Cardiac muscle cell (in vitro differentiated cells and primary cell): ENCODE measurements around the gene SNTA1. TPM values are rescaled to one million over a fixed set of nuclear protein-coding genes. Genes with fewer than 3 reads are reported as not detected.
A peak's percentile ranks its signal among the peaks of the same experiment; 100 is the strongest.

Source experiments
- DNase-seq, 2 donors: peaks; one replicate each; pipeline versions ENCODE4 v3.0.0 to v3.0.0-alpha.2; 2010 to 2017; ENCODE audit warnings: low read depth in 1 of 2, low spot score in 1 of 2
- H3K27ac ChIP-seq: fragments of 200-600 bp; sonication (generic); 2 replicates; pipeline ENCODE4 v1.5.1; 2016
- H3K27me3 ChIP-seq: fragments of 200-600 bp; sonication (generic); 2 replicates; pipeline ENCODE4 v1.6.0; 2016; ENCODE audit warnings: control low read depth
- H3K36me3 ChIP-seq: fragments of 200-600 bp; sonication (generic); 2 replicates; pipeline ENCODE4 v1.5.1; 2016; ENCODE audit warnings: control low read depth
- H3K4me1 ChIP-seq: fragments of 200-600 bp; sonication (generic); 2 replicates; pipeline ENCODE4 v1.8.1; 2017; ENCODE audit warnings: low read depth, mild to moderate bottlenecking, mixed run types
- H3K4me3 ChIP-seq: fragments of 200-600 bp; sonication (generic); 2 replicates; pipeline ENCODE4 v1.5.1; 2016; ENCODE audit warnings: mild to moderate bottlenecking
- H3K9me3 ChIP-seq: fragments of 200-600 bp; sonication (generic); 2 replicates; pipeline ENCODE4 v1.5.1; 2017; ENCODE audit warnings: low read depth, mild to moderate bottlenecking, control low read depth
- polyA plus RNA-seq: library from polyadenylated mRNA; unstranded; fragments of >200 nt; fragmentation: Nextera tagmentation; extraction: Ambion mirVana; gene quantifications from 2 replicates; pipeline ENCODE4 v1.2.1, GENCODE V29; 2016
- total RNA-seq: library from RNA; depleted of rRNA; stranded (reverse); fragments of >200 nt; gene quantifications from 2 replicates; pipeline ENCODE4 v1.2.3, GENCODE V29; 2016
- TF ChIP-seq, protein P1 (sequence below): IDR thresholded peaks from 2 replicates; pipeline ENCODE4 v1.5.1; 2012; ENCODE audit warnings: low read depth, mild to moderate bottlenecking, low read length

SNTA1 gene
- total and polyA plus RNA-seq, 2 experiments from 2014 or later, result 329 to 409 TPM

DNA sequence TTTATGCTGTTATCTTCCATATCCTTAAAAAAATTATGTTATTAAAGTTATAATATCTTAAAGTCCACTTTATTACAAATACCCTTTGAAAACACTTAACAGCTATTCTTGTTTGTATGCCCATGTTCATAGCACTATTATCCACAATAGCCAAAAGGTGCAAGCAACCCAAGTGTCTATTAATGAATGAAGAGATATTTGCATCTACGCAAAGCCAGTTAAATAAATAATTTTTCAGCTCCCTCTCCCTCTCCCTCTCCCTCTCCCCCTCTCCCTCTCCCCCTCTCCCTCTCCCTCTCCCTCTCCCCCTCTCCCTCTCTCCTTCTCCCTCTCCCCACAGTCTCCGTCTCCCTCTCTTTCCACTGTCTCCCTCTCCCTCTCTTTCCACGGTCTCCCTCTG, 55.3 kb downstream of the SNTA1 start:
- Histone ChIP-seq H3K36me3 (peaks cover 23% of the 10 kb centered on the region), H3K4me3 (no peak overlapping the region), H3K4me1 (peaks cover 9% of the 10 kb centered on the region), H3K9me3 (no peaks in the 10 kb centered on the region), H3K27ac (no peak overlapping the region), H3K27me3 (no peaks in the 10 kb centered on the region)
- TF ChIP-seq, protein P1, sequence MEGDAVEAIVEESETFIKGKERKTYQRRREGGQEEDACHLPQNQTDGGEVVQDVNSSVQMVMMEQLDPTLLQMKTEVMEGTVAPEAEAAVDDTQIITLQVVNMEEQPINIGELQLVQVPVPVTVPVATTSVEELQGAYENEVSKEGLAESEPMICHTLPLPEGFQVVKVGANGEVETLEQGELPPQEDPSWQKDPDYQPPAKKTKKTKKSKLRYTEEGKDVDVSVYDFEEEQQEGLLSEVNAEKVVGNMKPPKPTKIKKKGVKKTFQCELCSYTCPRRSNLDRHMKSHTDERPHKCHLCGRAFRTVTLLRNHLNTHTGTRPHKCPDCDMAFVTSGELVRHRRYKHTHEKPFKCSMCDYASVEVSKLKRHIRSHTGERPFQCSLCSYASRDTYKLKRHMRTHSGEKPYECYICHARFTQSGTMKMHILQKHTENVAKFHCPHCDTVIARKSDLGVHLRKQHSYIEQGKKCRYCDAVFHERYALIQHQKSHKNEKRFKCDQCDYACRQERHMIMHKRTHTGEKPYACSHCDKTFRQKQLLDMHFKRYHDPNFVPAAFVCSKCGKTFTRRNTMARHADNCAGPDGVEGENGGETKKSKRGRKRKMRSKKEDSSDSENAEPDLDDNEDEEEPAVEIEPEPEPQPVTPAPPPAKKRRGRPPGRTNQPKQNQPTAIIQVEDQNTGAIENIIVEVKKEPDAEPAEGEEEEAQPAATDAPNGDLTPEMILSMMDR, result no peak
- DNase-seq, result no peak

DNA sequence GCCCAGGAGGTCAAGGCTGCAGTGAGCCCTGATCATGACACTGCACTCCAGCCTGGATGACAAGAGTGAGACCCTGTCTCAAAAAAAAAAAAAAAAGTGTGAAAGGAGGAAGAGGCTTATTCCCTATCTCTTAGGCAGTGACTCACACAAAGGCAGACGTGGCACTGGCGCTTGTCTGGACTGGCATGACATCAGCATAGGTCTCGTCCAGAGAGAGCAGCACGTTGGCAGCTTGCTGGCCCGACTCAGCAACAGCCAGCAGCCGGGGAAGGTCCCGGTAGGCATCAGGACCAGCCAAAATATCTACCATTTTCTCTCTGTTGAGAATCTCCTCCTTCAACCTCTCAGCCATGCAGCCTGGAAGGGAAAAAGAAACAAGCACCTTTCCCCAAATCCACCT, 56.4 kb downstream of the SNTA1 start:
- TF ChIP-seq, protein P1, result no peak

DNA sequence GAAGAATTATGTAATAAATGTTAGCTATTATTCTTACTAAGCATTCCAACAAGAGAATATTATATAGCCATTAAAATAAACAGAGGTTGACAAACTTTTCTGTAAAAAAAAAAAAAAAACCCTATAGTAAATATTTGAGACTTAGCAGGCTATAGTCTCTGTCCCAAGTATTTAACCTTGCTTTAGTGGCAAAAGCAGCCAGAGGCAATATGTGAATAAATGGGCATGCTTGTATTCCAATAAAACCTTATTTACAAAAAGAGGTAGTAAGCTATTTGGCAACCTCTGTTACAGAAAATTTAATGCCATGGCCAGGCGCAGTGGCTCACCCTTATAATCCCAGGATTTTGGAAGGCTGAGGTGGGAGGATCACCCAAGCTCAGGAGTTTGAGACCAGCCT, 56.9 kb downstream of the SNTA1 start:
- no peaks in the 10 kb centered on the region for H3K9me3 ChIP-seq
- no peak overlapping the region for H3K4me3 ChIP-seq
- no peak overlapping the region for H3K27ac ChIP-seq
- DNase-seq, result no peak
- H3K27me3 ChIP-seq, result no peaks in the 10 kb centered on the region
- H3K4me1 ChIP-seq, result no peaks in the 10 kb centered on the region
- TF ChIP-seq, protein P1, result no peak
- peaks cover 25% of the 10 kb centered on the region for H3K36me3 ChIP-seq

More for the DNA sequence above, 56.4 kb downstream of the SNTA1 start:
- H3K27me3 ChIP-seq, result no peaks in the 10 kb centered on the region
- no peak overlapping the region for H3K4me3 ChIP-seq
- DNase-seq, result peak in 1 of 2 donors; percentile 63
- peaks cover 5% of the 10 kb centered on the region for H3K4me1 ChIP-seq
- peaks cover 21% of the 10 kb centered on the region for H3K36me3 ChIP-seq
- no peak overlapping the region for H3K27ac ChIP-seq
- no peaks in the 10 kb centered on the region for H3K9me3 ChIP-seq

GRCh38 chr20:33377366-33377765, 66.2 kb downstream of the SNTA1 start:
- no peaks in the 10 kb centered on the region for H3K4me1 ChIP-seq
- TF ChIP-seq, protein P1, result no peak
- no peak overlapping the region for H3K27ac ChIP-seq
- no peak for DNase-seq
- no peaks in the 10 kb centered on the region for H3K27me3 ChIP-seq
- peaks cover 43% of the 10 kb centered on the region for H3K36me3 ChIP-seq
- no peak overlapping the region for H3K4me3 ChIP-seq
- no peaks in the 10 kb centered on the region for H3K9me3 ChIP-seq

DNA sequence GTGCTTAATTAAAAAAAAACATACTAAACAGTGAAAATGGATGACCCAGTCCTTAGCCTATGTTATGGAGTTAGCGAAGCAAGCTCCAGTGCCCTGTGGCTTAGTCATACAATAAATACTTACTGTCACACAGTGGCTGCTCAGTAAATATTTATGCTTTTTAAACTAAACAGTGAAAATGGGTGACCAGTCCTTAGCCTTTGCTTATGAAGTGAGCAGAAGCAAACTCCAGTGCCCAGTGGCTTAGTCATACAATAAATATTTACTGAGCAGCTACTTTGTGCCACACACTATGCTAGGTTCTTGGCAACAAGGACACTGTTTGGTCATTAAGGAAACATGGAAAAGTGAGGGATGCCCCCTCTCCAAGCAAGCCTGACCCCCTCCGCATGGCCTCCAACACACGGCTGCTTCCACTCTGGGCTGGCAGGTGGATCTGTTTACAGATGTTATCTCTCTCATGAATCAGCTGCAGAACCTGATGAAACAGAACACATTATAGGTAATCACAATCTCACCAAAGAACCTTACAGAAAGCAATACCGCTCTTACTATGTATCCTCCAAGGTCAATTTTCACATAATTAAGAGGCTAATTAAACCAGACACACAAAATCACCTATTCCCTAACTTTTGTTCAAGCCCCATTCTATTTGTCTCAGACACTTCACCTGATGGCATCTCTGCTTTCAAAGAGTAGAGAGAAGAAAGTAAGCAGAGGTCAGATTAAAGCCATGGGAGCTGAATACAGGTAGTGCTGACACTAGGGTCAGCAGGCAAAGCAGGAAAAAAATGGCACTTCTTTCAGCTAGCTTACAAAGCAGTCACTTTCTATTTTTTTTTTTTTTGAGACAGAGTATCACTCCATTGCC, 69.6 kb downstream of the SNTA1 start:
- Histone ChIP-seq H3K4me3 (no peak overlapping the region), H3K36me3 (peaks cover 37% of the 10 kb centered on the region), H3K4me1 (no peaks in the 10 kb centered on the region), H3K27me3 (no peaks in the 10 kb centered on the region), H3K9me3 (no peaks in the 10 kb centered on the region), H3K27ac (no peak overlapping the region)
- TF ChIP-seq, protein P1, result no peak
- peak in 1 of 2 donors; percentile 2 for DNase-seq
